HCT116 (cell line): ENCODE measurements around the gene ACKR4. TPM values are rescaled to one million over a fixed set of nuclear protein-coding genes. Genes with fewer than 3 reads are reported as not detected.

Experiments
- ATAC-seq: fragments of 200-7000 bp; cut with Tn5 transposase; 2 replicates; pipeline ENCODE4 v1.9.1; 2020; ENCODE audit warnings: mild to moderate bottlenecking, moderate library complexity
- BruUV-seq: library from RNA; stranded (reverse); fragments of 400-500 nt; replicated peaks from 2 replicates; lab custom pipeline; 2021; lab: Mats Ljungman, UMichigan
- CTCF ChIA-PET: fragments of 300-600 bp; sonication (Branson Sonifier 250); formaldehyde crosslinking; loops from one replicate; lab custom pipeline; 2021; ENCODE audit warnings: antibody characterized with exemption; lab: Charles Lee
- POLR2A ChIA-PET: fragments of 300-600, 350-600 bp; sonication (Branson Sonifier 250); formaldehyde crosslinking; loops from one replicate; lab custom pipeline; 2021; ENCODE audit warnings: antibody characterized with exemption; lab: Charles Lee
- RAD21 ChIA-PET, 2 experiments: fragments of 300-600 bp; sonication (Branson Sonifier 250); formaldehyde crosslinking; loops; one replicate each; lab custom pipeline; 2023; ENCODE audit warnings: low total read pairs in 2 of 2; ENCODE audit not compliant: uncharacterized antibody in 2 of 2, unreplicated experiment in 2 of 2, low non-redundant PET in 1 of 2; lab: Charles Lee
- DNase-seq: peaks from one replicate; pipeline ENCODE4 v3.0.0-alpha.2; 2010; ENCODE audit warnings: low read depth, low spot score
- H2AFZ ChIP-seq: fragments of 200-600 bp; shearing (Covaris generic), sonication (generic); 2 replicates; pipeline ENCODE4 v1.6.1; 2017; ENCODE audit warnings: low read depth, mixed run types, mixed read lengths, antibody characterized with exemption, low read length; ENCODE audit not compliant: poor library complexity, severe bottlenecking
- H3K27ac ChIP-seq: 2 replicates; pipeline ENCODE4 v1.5.1; 2012; ENCODE audit warnings: low read depth, low read length
- H3K27me3 ChIP-seq: fragments of 200-600 bp; sonication (generic); 2 replicates; pipeline ENCODE4 v1.6.1; 2016; ENCODE audit warnings: mixed run types, low read length, mixed read lengths; ENCODE audit not compliant: insufficient read depth
- H3K36me3 ChIP-seq, 2 experiments: fragments of 200-500 bp in 1 of 2; fragments of 200-600 bp in 1 of 2; sonication (Bioruptor generic) in 1 of 2; sonication (generic) in 1 of 2; 2 replicates each; pipeline versions ENCODE4 v1.5.1 to v1.6.1; 2014 to 2016; ENCODE audit warnings: low read length in 2 of 2, inconsistent platforms in 1 of 2, mixed read lengths in 1 of 2, mixed run types in 1 of 2; ENCODE audit not compliant: insufficient read depth in 2 of 2, control insufficient read depth in 1 of 2
- H3K4me1 ChIP-seq, 2 experiments: fragments of 200-600 bp in 1 of 2; sonication (generic) in 1 of 2; 2 replicates each; pipeline versions ENCODE4 v1.5.1 to v1.6.1; 2012 to 2017; ENCODE audit warnings: low read length in 2 of 2, inconsistent platforms in 1 of 2, mild to moderate bottlenecking in 1 of 2, mixed read lengths in 1 of 2, mixed run types in 1 of 2, moderate library complexity in 1 of 2; ENCODE audit not compliant: insufficient read depth in 2 of 2, control insufficient read depth in 1 of 2
- H3K4me2 ChIP-seq: fragments of 200-600 bp; sonication (generic); 2 replicates; pipeline ENCODE4 v1.6.1; 2017; ENCODE audit warnings: mixed run types, low read length, mixed read lengths
- H3K4me3 ChIP-seq, 2 experiments: fragments of 200-600 bp in 1 of 2; sonication (generic) in 1 of 2; replicated peaks in 1 of 2; 2 replicates each; pipeline ENCODE4 v1.5.1; 2011 to 2016; ENCODE audit warnings: low read length in 2 of 2, control low read depth in 1 of 2, low read depth in 1 of 2, mild to moderate bottlenecking in 1 of 2, mixed read lengths in 1 of 2, mixed run types in 1 of 2
- H3K79me2 ChIP-seq: fragments of 200-600 bp; sonication (generic); 2 replicates; pipeline ENCODE4 v1.6.1; 2017; ENCODE audit warnings: mild to moderate bottlenecking, mixed run types, low read length, moderate library complexity, mixed read lengths; ENCODE audit not compliant: insufficient read depth
- H3K9ac ChIP-seq: fragments of 200-600 bp; sonication (generic); 2 replicates; pipeline ENCODE4 v1.6.1; 2016; ENCODE audit warnings: low read length, mixed read lengths
- H3K9me2 ChIP-seq: fragments of 200-600 bp; sonication (generic), shearing (Covaris generic); 2 replicates; pipeline ENCODE4 v1.6.1; 2017; ENCODE audit warnings: mixed run types, mild to moderate bottlenecking, moderate library complexity; ENCODE audit not compliant: insufficient read depth
- H3K9me3 ChIP-seq, 2 experiments: fragments of 200-500 bp in 1 of 2; fragments of 200-600 bp in 1 of 2; sonication (Bioruptor generic) in 1 of 2; sonication (generic) in 1 of 2; 2 replicates each; pipeline ENCODE4 v1.6.1; 2014 to 2017; ENCODE audit warnings: low read length in 2 of 2, mixed read lengths in 2 of 2, inconsistent platforms in 1 of 2, low read depth in 1 of 2, mild to moderate bottlenecking in 1 of 2, mixed run types in 1 of 2, moderate library complexity in 1 of 2; ENCODE audit not compliant: control insufficient read depth in 1 of 2, insufficient read depth in 1 of 2
- H4K20me1 ChIP-seq: fragments of 200-600 bp; sonication (generic), shearing (Covaris generic); 2 replicates; pipeline ENCODE4 v1.6.1; 2017; ENCODE audit warnings: mixed run types, mild to moderate bottlenecking, moderate library complexity; ENCODE audit not compliant: insufficient read depth
- ATF3 ChIP-seq: IDR thresholded peaks from 2 replicates; pipeline ENCODE4 v1.6.1; 2012
- CBX3 ChIP-seq: IDR thresholded peaks from 2 replicates; pipeline ENCODE4 v1.6.1; 2012; ENCODE audit warnings: low read depth
- CEBPB ChIP-seq: IDR thresholded peaks from 2 replicates; pipeline ENCODE4 v1.6.1; 2012; ENCODE audit warnings: low read depth
- CTCF ChIP-seq, 3 experiments: fragments of 200-600 bp in 1 of 3; sonication (generic) in 1 of 3; IDR thresholded peaks in 2 of 3; conservative IDR thresholded peaks in 1 of 3; 2 replicates each; pipeline ENCODE4 v1.5.1; 2012 to 2017; ENCODE audit warnings: low read depth in 2 of 3, low read length in 2 of 3, antibody characterized with exemption in 1 of 3, borderline replicate concordance in 1 of 3, control low read depth in 1 of 3, mild to moderate bottlenecking in 1 of 3, mixed read lengths in 1 of 3, mixed run types in 1 of 3, moderate library complexity in 1 of 3; ENCODE audit not compliant: insufficient read depth in 1 of 3
- EGR1 ChIP-seq: IDR thresholded peaks from 2 replicates; pipeline ENCODE4 v1.6.1; 2012; ENCODE audit warnings: low read depth
- ELF1 ChIP-seq: IDR thresholded peaks from 2 replicates; pipeline ENCODE4 v1.6.1; 2012; ENCODE audit warnings: low read depth, borderline replicate concordance
- EZH2phosphoT487 ChIP-seq: fragments of 200-600 bp; IDR thresholded peaks from 2 replicates; pipeline ENCODE4 v1.6.1; 2018; ENCODE audit warnings: antibody characterized with exemption, borderline replicate concordance
- FOSL1 ChIP-seq: IDR thresholded peaks from 2 replicates; pipeline ENCODE4 v1.6.1; 2012; ENCODE audit warnings: low read depth
- JUND ChIP-seq: IDR thresholded peaks from 2 replicates; pipeline ENCODE4 v1.6.1; 2012
- MAX ChIP-seq: IDR thresholded peaks from 2 replicates; pipeline ENCODE4 v1.6.1; 2012
- POLR2A ChIP-seq: IDR thresholded peaks from 2 replicates; pipeline ENCODE4 v1.7.0; 2011; ENCODE audit warnings: borderline replicate concordance; ENCODE audit not compliant: insufficient read depth, insufficient read length; ENCODE audit errors: extremely low read depth
- POLR2AphosphoS5 ChIP-seq: IDR thresholded peaks from 2 replicates; pipeline ENCODE4 v1.6.1; 2011; ENCODE audit warnings: mild to moderate bottlenecking, low read depth, low read length, moderate library complexity
- RAD21 ChIP-seq: IDR thresholded peaks from 2 replicates; pipeline ENCODE4 v1.6.1; 2012; ENCODE audit warnings: low read depth, mild to moderate bottlenecking
- REST ChIP-seq: IDR thresholded peaks from 2 replicates; pipeline ENCODE4 v1.6.1; 2012; ENCODE audit warnings: low read depth
- SP1 ChIP-seq: IDR thresholded peaks from 2 replicates; pipeline ENCODE4 v1.6.1; 2012; ENCODE audit warnings: low read depth
- SRF ChIP-seq: IDR thresholded peaks from 2 replicates; pipeline ENCODE4 v1.6.1; 2012; ENCODE audit warnings: low read depth
- TCF7L2 ChIP-seq: IDR thresholded peaks from 2 replicates; pipeline ENCODE4 v1.7.0; 2011; ENCODE audit warnings: borderline replicate concordance, inconsistent platforms; ENCODE audit not compliant: insufficient read depth, insufficient read length; ENCODE audit errors: extremely low read depth
- YY1 ChIP-seq: IDR thresholded peaks from 2 replicates; pipeline ENCODE4 v1.6.1; 2011; ENCODE audit warnings: low read length, low read depth, moderate library complexity, mild to moderate bottlenecking; ENCODE audit not compliant: insufficient replicate concordance; ENCODE audit errors: extremely low read depth
- ZBTB33 ChIP-seq: IDR thresholded peaks from 2 replicates; pipeline ENCODE4 v1.6.1; 2011; ENCODE audit warnings: mild to moderate bottlenecking, low read length, moderate library complexity; ENCODE audit not compliant: insufficient replicate concordance; ENCODE audit errors: extremely low read depth
- ZNF274 ChIP-seq: fragments of 200-500 bp; sonication (Bioruptor generic); IDR thresholded peaks from 2 replicates; pipeline ENCODE4 v1.6.1; 2014; ENCODE audit warnings: mild to moderate bottlenecking, low read depth, low read length, inconsistent platforms
- intact Hi-C: fragments of 100-400 bp; cut with micrococcal nuclease; formaldehyde crosslinking; loops from 2 replicates; pipeline ENCODE4 v1.10.0; 2022
- total RNA-seq: library from RNA; stranded (reverse); gene quantifications from one replicate; pipeline ENCODE4 v1.2.1, GENCODE V29; 2021; ENCODE audit not compliant: unreplicated experiment

Gene ACKR4
- total RNA-seq, 1 experiment from 2014 or later, result 0.12 TPM

- TF ChIP-seq EGR1 (no peak), TCF7L2 (no peak), MAX (no peak), CEBPB (no peak), JUND (no peak), EZH2phosphoT487 (no peak), ATF3 (no peak), POLR2AphosphoS5 (no peak), YY1 (no peak), ZNF274 (no peak), CBX3 (no peak), REST (no peak), FOSL1 (no peak), CTCF (IDR thresholded peaks at IDR 0.05 in 2 of 3, conservative IDR thresholded peaks at IDR 0.05 in 1 of 3; ENCODE audit: borderline replicate concordance in 1 of 3, insufficient read depth in 1 of 3, low read depth in 2 of 3, low read length in 2 of 3) (no peak), ELF1 (no peak), RAD21 (no peak), SP1 (no peak), SRF (no peak), ZBTB33 (no peak), POLR2A (no peak)
- Histone ChIP-seq H3K27ac (no peak overlapping the region), H2AFZ (no peak overlapping the region), H3K9me3 (no peaks in the 10 kb centered on the region), H3K4me2 (no peak overlapping the region), H3K4me3 (no peak overlapping the region), H3K9ac (no peak overlapping the region), H3K36me3 (no peaks in the 10 kb centered on the region), H4K20me1 (no peaks in the 10 kb centered on the region), H3K27me3 (no peaks in the 10 kb centered on the region), H3K79me2 (no peaks in the 10 kb centered on the region), H3K9me2 (no peaks in the 10 kb centered on the region), H3K4me1 (no peaks in the 10 kb centered on the region)
- intact Hi-C loops, result no loop called here
- ChIA-PET POLR2A (no interaction called here), CTCF (no interaction called here), RAD21 (no interaction called here)
- no peak for DNase-seq
- ATAC-seq, result no peak
- no TSS peak for BruUV-seq
Measured at GRCh38 chr3:132556508-132557159, 40.4 kb upstream of the ACKR4 start.
